ENCODE results near the gene WIPF3.

The WIPF3 gene, protein sequence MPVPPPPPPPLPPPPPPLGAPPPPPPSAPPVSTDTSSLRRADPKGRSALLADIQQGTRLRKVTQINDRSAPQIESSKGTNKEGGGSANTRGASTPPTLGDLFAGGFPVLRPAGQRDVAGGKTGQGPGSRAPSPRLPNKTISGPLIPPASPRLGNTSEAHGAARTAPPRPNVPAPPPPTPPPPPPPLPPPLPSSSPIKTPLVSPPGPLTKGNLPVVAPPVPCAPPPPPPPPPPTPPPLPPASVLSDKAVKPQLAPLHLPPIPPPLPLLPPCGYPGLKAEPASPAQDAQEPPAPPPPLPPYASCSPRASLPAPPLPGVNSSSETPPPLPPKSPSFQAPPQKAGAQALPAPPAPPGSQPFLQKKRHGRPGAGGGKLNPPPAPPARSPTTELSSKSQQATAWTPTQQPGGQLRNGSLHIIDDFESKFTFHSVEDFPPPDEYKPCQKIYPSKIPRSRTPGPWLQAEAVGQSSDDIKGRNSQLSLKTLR

DNA sequence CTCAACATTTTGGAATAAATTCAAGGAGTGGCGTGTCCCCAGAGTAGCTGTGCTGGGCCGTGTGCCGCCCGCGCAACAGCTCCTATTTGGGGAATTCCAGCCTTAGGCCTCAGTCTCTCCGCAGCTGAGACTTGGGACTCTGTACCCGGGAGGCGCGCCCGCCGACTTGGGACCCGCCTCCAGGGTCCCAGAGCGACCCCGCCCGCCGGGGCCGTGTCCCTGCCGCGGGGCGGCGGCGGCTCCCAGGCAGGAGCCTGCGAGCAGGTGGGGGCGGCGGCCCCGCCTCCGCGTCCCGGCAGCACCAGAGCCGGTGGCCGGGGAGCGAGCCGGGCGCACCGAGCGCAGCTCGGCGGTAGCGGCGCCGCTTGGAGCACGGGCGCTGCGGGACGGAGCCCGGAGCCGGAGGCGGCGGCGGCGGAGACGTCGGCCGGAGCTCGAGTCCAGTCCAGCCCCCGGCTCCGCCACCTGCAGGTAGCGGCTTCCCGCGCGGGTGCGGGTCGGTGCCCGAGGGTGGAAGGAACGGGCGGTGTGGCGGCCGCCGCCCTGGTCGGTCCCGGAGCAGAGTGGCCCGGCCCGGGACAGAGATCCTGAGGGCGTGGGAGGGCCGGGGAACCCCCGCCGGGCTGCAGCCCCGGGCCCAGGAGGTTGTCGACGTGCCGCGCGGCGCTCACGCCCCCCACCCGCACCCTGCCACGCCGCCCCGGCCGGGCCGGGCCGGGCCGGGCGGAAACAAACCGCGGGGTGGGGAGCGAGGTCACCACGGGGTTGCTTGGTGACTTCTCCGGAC, at the start of gene WIPF3:
Gene WIPF3, plus strand, starts transcription at position 301 of the 787 bp plus-strand sequence. CDS start 28,217 bp downstream, outside the sequence.
- in situ Hi-C loops (cut with MboI; ENCODE audit: low sequenced_read_pairs) = no loop called here

DNA sequence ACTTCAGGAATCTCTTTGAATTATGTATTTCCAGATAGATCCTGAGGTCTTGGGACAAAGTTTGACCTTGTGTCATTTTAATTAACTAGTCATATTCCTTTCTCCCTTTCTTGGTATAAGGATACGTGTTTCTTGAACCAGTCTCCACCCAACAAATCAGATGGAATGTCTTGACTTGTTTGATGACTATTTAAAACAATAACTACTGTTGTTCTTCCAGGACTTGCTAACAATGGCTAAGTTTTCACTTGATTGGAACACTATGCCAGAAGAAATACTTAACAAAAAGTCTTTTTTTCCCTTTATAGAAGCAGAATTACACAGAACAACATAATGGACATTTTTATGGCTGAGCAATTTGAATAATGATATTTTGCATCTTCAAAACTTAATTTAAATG, 43.0 kb upstream of the WIPF3 start:
- in situ Hi-C loops (cut with MboI; ENCODE audit: low sequenced_read_pairs) = loop anchor here (25.0 kb wide), 1 partner anchor 299 kb away; no protein-coding TSS in a partner anchor

DNA sequence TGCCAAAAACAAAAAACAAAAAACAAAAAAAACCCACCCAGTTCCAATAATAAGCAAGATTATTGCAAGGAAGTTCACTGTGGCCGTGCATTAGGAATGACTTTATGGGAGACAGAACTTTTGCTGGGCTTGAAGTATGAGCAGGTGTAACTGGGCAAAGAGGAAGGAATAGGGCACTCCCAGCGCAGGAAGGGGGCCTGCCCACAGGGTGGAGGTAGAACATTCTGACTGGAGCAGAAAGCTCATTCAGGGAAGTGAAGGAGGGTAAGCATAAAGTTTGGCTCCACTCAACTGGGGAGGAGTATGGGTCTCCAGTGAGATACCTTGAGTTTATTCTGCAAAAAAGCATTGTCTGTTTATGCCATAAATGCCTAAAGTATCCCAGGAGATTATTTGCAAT, 42.1 kb upstream of the WIPF3 start:
- in situ Hi-C loops (cut with MboI; ENCODE audit: low sequenced_read_pairs) = loop anchor here (25.0 kb wide), 1 partner anchor 298 kb away; no protein-coding TSS in a partner anchor

DNA sequence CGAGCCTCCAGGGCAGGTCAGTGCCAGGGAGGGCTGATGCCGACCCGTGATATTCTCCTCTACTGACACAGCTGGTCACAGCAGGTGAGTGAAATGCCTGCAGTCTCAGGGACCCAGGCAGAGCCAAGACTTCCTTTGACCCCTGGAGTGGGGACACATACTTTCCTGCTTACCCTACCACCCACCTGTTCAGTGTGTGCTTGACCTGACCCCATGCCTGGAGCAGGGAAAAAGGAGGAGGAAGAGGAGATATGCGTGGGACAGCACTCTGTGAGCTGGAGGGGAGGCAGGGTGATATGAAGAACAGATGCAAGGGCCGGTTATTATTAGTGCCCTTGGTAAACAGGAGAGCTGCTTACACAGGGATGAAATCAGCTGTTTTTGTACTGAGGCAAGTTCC, 40.8 kb upstream of the WIPF3 start:
- in situ Hi-C loops (cut with MboI; ENCODE audit: low sequenced_read_pairs) = loop anchor here (25.0 kb wide), 1 partner anchor 297 kb away; no protein-coding TSS in a partner anchor

DNA sequence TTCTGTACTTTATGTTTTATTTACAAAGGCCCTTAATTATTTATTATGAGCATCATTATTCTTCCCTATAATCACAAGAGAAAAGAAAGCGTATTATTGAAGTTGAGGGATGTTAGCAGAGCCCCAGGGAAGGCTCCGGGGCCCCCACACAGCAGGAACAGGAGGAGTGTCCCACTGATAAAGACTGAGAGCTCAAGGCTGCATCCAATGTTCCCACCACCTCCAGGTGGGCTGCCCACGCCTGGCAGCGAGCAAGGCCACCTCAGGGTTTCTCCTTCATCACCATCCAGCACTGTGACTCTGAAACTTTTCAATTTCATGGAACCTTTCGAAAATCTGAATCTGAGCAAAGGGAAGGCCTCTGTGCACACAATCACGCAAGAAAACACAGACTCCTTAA, 35.9 kb upstream of the WIPF3 start:
- in situ Hi-C loops (cut with MboI; ENCODE audit: low sequenced_read_pairs) = loop anchor here (25.0 kb wide), 1 partner anchor 292 kb away; no protein-coding TSS in a partner anchor

DNA sequence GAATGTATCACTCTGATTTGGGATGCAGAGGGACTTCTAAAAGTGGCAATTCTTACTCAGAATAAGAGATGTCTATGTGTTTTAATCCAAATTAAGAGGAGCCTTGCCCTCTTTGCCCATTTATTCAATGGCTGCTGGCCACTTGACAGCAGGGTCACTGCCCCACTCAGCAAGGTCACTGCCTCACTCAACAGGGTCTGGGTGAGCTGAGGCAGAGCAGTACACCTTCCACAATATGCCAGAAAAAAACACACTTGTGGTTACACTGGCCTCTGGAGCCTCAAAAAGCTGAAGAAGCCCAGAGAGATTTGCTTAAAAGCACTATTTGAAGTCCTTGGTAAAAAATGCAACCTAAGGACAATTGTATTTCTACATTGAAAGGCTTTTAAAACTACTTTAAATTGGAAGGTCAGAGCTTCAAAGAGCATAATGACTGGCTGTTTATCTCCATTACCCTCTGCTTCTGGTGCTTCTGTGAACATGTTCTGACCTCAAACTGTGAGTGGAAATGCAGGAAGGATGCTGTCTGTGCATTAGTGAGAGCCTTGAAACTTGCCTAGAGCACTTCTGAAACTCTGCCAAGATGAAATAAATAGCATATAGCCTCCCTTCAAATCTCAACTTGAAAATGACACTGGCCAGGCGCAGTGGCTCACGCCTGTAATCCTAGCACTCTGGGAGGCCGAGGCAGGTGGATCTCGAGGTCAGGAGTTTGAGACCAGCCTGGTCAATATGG, 35.1 kb upstream of the WIPF3 start:
- in situ Hi-C loops (cut with MboI; ENCODE audit: low sequenced_read_pairs) = loop anchor here (25.0 kb wide), 1 partner anchor 291 kb away; no protein-coding TSS in a partner anchor

DNA sequence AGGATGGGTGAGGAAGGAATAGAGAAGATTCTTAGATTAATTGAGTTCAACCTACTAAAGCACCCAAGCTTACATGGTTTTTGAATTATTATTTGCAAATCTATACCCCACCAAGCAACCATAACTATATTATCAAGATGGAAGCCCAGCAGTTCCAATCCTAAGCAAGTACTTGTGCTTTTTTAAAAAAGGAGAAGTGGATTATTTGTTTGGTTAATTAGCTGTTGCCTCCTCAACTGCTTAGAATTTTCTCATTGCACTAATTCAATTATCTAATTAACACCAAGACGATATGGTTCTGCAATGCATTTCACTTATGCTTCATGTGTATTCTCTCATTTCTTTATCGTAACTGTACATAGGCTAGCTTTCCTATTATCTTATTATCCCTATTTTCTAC, 27.3 kb upstream of the WIPF3 start:
- in situ Hi-C loops (cut with MboI; ENCODE audit: low sequenced_read_pairs) = no loop called here

DNA sequence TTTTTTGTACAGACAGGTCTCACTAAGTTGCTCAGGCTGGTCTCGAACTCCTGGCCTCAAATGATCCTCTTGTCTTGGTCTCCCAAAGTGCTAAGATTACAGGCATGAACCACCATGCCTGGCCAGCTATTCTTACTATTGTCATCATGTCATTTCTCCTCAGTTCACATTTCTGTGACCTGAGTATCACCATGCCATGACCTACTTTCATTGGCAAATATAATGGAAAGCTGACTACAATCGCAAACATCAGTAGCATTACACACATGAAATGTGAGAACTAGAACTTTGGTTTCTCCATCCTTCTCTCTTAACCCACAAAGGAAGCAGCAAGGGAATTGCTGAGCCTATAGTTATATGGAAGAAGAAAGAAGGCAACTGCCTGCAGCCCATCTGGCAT, 26.0 kb upstream of the WIPF3 start:
- in situ Hi-C loops (cut with MboI; ENCODE audit: low sequenced_read_pairs) = no loop called here

DNA sequence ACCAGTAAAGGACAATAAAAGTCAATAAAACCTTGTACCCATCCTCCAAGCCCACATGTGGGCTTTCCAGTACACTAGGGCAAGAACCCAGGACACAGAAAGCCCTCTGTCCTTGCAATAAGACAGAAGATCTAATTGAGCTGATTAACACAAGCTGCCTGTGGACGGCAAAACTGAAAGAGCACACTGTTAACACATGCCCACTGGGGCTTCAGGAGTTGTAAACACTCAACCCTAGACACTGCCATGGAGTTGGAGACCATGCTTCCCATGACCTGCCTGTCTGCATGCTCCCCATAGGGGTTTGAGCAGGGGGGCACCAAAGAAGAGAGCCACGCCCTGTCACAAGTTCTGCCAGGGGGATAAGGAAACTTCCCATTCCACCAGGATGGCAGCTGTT, 22.6 kb upstream of the WIPF3 start:
- in situ Hi-C loops (cut with MboI; ENCODE audit: low sequenced_read_pairs) = no loop called here

DNA sequence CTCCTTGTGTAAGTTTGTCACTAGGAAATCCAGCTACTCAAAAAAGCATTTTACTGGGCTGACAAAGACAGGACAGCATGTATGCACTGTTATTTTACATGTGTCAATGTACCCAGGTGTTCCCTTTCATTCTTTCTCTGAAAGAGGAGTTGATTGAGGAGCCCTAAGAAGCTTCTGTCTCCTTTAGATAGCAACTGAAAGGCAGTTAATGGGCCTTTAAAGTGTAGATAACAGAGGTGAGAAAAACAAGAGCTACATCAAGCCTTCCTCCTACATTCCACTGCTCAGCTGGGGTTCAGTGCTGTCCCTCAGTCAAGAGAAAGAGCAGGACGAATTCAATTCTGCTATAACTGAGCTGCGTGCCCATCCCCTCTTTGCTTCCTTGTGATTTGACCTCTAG, 12.8 kb upstream of the WIPF3 start:
- in situ Hi-C loops (cut with MboI; ENCODE audit: low sequenced_read_pairs) = no loop called here

DNA sequence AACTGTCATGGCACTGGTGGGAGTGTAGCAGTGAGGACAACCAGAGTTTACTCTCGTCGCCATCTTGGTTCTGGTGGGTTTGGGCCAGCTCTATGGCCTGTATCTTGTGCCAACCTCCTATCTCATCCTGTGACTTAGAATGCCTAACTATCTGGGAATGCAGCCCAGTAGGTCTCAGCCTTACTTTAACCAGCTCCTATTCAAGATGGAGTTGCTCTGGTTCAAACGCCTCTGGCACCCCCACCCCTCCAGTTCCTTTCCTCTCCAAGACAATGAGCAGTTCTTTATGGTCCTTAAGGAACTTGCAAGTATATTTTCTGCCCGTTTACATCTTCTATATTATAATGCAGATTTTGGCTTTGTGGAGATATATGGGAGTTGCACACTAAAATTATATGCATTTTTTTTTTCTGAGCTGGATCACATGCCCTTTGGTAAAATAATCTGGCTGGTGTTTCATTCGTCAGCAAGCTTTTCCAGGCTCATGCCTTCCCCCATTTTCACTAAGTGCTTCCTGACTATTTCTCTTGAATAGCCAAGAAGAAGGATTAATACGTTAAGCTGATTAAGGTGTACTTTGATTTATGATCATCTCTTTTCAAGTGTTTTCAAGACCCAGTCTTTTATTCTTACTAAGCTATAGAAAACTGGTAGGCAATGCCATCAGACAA, 11.2 kb upstream of the WIPF3 start:
- in situ Hi-C loops (cut with MboI; ENCODE audit: low sequenced_read_pairs) = no loop called here

DNA sequence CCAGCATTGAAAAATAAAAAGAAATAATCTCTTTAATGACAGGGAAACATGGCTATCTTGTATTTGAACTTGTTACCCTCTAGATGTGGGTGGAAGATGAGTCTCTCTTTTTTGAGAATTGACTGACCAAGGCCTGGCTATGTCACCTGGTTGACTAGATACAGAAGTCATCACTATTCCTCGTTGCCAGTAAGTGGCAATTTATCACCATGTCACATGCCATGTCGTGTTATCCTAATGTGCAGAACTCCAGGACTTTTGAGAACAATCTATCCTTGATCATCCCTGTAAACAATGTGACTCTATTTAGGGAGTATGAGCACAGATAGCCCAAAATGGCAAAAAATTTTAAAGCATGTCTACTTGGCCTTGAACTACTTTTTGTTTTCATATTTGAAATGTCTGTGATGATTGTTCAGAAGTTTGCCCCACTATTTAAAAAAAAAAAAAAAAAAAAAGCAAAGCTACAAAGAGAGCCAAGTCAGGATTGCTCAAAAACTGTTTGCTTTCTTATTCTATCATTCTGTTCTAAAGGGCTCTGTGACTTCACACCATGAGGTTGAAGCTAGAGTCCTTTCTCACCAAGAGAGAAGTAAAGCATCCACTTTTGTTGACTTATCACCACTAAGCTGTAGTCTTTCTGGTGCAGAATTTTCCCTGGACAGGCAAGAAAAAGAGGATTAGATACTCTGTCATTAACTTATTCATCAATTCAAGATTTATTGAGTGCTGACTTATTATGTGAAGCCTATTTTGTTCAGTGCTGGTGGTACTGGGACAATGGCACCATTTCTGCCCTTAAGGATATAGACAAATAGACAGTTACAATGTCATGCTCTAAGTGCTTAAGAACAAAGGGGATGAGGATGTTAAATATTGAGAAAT, 10.4 kb upstream of the WIPF3 start:
- in situ Hi-C loops (cut with MboI; ENCODE audit: low sequenced_read_pairs) = no loop called here

DNA sequence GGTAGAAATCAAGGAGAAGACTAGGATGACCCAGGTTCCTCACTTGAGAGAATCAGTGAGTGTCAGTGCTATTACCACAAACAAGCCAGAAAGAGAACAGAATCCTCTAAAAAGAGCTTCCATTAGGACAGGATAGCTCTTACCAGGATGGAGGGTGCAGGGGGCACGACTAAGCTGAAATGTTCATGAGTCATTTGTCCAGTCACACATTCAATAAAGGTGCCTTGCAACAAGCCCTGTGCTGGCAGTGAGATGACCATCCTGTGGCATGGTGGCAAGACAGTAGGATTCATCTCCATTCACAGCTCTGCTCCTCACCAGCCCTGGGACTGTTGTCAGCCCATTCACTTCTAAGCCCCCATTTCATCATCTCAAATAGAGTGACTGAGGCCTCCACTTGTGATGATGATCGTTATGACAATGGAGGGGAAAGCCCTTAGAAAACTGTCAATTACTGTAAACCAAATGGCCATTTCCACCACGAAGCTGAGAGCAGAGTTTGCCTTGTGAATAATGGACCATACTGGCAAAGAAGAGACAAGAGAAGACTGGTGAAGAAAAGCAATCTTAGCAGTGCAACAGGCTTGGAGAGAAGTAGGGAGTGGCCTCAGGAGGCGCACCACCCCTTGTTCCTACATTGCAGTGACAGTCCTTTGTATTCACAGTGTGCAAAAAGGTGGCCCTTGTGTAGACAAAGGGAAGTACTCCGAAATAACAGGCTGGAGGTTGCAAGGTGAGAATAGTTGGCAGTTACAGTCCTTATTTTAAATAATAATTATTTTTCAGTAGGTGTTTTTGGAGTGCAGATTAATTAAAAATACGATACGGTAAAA, 9.0 kb upstream of the WIPF3 start:
- in situ Hi-C loops (cut with MboI; ENCODE audit: low sequenced_read_pairs) = no loop called here

DNA sequence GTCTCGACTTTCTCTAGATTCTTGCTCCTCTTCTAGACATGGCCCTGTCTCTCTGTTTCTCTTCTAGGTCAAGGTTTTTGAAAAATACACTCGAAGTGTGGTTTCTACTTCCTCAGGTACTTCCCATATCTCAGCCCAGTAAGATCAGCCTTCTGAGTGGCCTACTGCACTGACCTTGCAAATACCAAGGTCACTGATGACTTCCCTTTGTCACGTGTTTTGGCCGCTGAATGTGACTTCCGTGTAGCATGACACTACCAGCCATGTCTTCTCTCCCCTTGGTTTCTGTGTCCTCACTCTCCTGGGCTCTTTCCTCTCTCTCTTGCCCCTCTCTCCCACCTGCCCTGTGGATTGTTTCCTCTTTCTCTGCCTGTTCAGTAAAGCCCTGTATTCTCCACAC, 7.9 kb upstream of the WIPF3 start:
- in situ Hi-C loops (cut with MboI; ENCODE audit: low sequenced_read_pairs) = no loop called here

DNA sequence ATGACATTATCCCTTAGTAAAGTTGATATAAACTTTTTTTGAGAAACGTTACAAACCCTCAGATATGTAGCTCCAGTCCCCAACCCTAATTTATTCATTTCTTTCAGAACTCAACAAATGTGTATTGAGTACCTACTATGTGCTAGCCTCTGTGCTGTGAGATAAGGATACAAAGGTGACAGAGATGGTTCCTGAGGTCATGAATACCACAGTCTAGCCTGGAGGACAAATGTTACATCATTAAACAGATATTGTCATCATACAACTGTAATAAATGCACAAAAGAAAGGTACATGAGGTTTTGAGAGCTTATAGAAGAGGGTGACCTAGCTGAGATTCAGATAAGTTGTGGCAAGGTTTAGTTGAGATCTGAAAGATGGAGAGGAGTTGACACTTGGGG, 4.4 kb upstream of the WIPF3 start:
- in situ Hi-C loops (cut with MboI; ENCODE audit: low sequenced_read_pairs) = no loop called here

DNA sequence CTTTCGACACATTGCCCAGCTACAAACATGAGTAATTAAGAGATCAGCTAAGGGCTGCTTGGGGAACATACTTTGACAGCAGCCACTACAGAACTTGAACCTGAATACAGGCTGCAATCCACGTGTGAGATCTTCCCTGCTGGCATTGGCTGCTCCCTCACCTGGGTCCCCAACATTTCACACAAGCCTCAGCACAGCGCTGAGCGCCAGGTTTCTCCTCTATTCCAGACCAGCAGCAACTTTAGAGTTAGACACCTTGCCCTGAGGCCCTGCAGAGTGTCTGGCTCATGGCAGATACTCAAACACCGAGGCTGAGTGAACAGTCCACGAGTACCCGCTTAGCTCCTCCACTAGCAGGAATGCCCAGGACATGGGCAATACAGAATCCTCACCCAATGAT, 1.3 kb upstream of the WIPF3 start:
- in situ Hi-C loops (cut with MboI; ENCODE audit: low sequenced_read_pairs) = no loop called here

DNA sequence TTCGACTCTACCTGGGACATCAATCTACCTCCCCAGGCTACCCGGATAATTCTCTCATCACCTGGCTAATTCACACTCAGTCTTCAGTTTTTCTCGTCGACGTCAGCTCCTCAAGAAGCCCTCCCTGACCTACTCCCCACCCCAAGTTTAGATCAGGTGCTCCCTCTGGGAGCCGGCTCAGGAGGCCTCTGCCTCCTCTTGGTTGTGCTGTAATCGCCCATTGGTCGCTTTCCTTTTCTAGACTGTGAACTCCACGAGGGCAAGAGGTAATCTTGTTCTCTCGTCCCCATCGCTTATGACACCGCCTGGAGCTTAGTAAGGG, 461 bp upstream of the WIPF3 start:
- in situ Hi-C loops (cut with MboI; ENCODE audit: low sequenced_read_pairs) = no loop called here

DNA sequence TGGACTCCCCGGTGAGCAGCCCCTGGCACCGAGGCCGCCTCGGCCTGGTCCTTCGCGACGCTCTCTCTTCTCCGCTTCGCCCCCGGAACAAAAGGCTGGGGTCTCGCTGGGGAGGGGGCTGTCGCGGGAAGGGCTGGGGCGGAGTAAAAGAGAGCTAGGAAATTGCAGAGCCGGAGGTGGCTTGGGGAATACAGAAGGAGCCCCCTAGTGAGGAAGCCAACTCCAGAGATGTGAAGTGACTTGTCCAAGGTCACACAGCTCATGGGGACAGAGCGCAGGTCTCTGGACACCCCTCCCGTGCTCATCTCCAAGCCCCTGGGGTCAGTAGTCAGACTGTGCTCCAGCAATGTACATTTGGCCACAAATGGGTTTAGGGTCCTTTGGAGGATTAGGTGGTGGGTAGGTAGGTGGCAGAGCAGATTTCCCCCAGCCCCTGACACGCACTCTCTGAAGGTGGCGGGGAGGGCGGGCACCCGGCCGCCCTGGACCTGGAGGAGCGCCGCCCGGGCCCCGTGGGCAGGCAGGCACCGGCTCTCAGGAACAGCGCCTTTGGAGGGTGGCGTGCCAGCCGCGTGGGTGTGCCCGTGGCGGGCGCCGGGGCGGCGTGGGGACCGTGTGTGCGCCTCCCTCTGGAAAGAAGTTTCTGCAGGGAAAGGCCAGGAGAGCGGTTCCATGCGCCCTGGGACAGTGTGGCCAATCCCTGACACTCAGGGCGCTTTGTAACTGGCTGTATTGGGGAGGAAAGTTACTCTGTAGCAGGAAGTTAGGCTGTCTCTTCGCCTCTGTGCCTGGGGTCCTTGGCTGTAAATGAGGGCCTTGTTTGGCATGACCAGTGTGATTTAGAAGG, 910 bp downstream of the WIPF3 start:
- in situ Hi-C loops (cut with MboI; ENCODE audit: low sequenced_read_pairs) = no loop called here
